Activated T-helper 1 cell treated with anti-CD3 and anti-CD28 coated beads, Interleukin-2, amount 50 U/mL, for 16 hours (primary cell): Measurements from ENCODE around the gene KRTAP24-1.

ENCODE experiments used
- DNase-seq, 2 donors: peaks; one replicate each; pipeline ENCODE4 v3.0.0-alpha.2; 2020; ENCODE audit warnings: low read depth in 1 of 2, low spot score in 1 of 2

KRTAP24-1 gene

GRCh38 chr21:30282850-30283249 is at the start of gene KRTAP24-1:
TSS of gene KRTAP24-1 (minus strand) at chr21:30282950. CDS start at chr21:30282932, 18 bp downstream.
- DNase-seq, result no peak

DNA sequence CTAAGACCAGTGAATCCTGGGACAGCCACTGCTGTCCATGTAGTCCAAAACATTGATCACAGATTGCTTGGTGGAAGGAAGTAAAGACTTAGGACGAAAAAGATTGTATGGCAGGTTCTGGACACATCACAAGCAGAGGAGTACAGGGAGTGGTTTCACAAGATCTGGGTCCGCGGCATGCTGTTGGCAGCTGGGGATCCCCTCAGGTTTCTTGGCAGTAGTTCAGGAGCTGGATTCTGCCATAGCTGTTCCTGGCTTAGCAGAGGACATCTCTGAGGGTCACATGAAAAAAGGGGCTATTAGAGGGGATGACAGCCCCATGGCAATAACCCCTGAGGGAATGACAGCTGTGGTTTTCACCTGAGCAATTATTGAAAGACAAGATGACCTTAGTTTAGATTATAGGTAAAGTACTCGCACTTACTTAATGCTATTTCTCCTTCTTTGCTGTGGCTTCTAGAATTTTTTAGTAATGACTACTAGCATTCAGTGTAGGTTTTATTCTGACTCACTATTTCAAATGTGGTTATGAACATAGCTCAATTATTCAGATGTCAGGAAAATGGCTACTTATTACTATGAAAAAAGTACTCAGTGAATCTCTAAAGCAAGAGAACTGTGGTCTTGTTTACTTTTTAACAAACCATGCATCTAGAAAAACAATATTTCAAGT is 46.6 kb upstream of the KRTAP24-1 start:
- no peak for DNase-seq

DNA sequence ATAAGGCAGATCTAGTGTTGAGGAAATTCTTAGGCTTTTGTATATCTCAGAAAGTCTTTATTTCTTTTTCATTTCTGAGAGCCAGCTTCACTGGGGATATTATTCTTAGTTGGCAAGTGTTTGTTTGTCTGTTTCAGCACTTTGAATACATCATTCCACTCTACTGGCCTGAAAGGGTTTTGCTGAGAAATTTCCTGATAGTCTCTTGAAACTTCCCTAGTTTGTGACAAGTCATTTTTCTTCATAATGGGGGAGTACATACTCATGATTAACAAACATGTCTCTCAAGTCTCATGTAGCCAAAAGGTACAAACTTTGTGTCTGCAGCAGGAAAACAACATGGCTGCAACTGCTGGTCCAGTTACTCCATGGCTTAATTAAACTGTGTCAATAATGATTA is 43.6 kb upstream of the KRTAP24-1 start:
- no peak for DNase-seq

- no peak for DNase-seq
Observed at GRCh38 chr21:30320215-30320614, 37.5 kb upstream of the KRTAP24-1 start, which contains the start of gene KRTAP26-1. TSS of gene KRTAP26-1 (minus strand) at chr21:30320315. CDS start at chr21:30320035, 280 bp downstream.

DNA sequence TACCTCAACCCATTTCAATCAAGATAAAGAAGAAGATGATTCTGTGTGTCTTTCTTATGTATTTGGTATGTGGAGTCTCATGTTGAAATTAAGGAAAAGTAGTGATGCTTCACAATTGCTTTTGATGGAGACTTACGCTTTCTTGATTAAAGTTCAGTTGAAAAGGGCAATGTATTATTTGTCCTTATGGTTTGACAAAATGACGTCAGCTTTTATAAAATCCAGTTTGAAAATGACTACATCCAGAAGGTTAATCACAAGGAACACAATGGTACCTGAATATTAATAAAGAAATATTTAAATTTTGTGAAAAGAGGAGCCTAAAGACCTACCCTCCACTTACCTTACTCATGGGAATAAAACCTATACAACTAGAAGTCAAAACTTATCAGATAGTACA is 33.0 kb upstream of the KRTAP24-1 start:
- no peak for DNase-seq

- no peak for DNase-seq
Observed at GRCh38 chr21:30306884-30307283, 24.1 kb upstream of the KRTAP24-1 start.

DNA sequence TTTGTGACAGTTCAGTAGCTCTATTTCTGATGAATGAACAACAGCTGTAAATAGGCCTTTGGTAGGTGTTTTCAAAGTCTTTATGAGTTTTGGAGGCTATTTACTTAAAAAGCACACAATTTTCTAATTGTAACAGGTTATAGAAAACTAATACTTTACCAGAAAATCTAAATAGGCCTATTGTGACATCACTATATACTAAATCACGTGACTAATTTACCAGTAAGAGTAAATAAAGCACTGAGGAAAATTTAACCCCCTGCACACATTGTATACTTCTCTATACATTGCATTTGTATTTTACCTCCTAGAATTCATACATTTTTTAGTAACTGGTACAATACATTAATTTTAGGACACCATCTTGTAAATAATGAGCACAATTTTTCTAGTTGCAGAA is 22.4 kb upstream of the KRTAP24-1 start:
- no peak for DNase-seq

GRCh38 chr21:30289215-30289614 is 6.5 kb upstream of the KRTAP24-1 start, which contains the start of gene KRTAP25-1:
TSS of gene KRTAP25-1 (minus strand) at chr21:30289514. CDS start at chr21:30289490, 24 bp downstream.
- no peak for DNase-seq

DNA sequence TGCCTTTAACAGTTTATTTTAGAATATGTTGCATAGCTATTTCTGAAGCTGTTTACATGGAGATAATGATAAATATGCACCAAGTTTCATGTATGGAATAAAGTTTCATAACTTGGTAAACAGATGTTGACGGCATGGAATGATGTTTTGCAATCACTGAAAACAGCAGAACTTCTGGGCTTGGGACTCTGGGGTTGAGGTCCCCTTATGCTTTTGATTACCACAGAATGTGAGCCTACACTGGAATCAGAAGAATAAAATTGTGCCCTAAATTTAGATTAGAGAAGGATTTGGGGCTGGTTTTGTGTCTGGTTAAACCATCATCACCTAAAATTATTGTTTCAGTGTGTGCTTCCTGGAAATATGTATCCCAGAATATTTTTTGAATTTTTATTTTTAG is 11.1 kb downstream of the KRTAP24-1 start:
- no peak for DNase-seq

- no peak for DNase-seq
Observed at GRCh38 chr21:30271156-30271555, 11.6 kb downstream of the KRTAP24-1 start.

DNA sequence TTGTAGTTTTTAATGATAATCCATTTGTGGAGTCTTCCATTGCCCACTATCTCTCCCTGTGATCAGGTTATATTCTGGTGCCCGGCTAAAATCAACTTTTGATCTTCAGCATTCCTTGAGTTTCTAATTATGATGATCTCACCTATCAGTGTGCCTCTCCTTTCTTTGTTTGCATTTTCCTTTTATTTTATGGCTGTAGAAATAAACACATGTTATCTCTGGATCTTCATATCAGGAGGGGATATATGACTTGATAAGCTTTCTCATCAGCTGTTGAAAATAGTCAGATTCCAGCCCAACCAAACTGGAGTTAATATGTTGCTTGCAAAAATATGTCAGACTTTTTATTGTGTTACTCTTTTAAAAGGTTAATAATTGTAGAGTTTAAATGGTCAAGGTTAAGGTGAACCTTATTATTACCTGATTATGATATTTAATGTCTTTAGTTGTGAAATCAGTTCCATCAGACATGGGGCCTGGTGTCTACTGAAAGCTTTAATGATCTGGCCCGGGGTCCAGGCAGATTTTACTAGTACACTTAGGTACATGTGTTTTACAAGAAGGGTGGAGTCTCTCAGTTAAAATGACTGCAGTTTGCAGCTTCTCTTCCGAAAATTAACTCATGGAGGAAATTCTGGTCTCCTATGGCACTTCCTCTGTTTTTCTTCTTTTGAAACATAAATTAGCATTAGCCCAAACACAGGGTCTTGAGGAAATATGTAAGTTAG is 12.8 kb downstream of the KRTAP24-1 start:
- DNase-seq, result no peak

DNA sequence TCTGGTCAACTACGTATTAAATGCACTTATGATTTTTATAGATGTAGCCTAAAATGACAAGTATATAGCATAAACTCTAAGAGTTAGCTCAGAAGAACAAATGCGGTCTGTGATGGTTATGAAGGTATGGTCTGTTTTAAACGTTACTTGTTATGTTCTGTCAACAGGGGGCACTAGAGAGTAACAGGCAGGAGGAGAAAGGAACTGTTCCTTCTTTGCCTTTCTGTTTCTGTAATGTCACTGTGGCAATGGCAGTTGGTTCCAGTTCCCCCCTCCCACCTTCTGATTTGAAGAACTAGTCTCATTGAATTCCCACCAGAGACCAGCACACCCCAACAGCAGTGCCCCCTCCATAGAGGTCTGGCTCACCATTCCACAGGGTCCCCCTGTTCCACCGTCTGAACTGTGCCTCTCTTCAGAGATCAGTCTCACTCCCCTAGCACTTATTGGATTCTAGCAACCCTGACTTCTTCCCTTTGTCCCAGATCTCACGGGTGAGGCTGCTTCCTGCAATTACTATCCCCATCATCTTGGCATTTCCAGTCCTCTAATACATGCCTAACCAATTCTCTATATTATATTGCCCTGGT is 14.0 kb downstream of the KRTAP24-1 start:
- DNase-seq, result no peak

DNA sequence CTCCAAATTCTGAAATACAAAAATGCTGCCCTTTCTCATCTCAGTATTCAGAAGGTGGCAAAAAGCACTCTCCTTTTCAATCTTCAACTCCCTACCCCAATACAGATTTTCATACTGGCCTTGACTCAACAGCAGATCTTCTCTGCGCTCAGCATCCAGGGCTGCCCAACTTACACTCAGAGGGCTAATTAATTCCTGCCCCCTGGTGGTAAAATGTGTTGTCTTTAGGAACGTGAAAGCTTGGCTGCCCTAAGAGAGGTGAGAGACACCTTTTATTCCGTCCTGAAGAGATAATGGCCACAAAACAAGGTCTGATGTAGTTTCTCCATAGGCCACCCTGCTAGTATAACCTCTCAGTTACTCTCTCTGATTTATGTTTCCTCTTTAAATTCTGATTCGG is 25.0 kb downstream of the KRTAP24-1 start:
- DNase-seq, result no peak

DNA sequence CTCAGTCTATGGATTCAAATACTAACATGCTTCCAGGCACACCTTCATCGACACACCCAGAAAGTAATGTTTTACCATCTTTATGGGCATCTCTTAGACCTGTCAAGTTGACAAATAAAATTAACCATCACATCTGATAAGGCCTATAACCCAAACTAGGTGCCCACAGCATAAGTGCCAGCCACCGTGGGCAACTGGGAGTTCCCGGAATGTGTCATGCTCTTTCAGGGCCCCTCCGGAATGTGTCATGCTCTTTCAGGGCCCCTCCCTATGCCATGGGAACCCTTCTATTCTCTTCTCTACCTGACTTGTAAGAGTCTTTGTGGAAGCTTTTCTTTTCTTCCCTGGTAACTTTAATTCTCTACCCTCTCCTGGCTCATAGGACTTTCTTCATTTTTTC is 26.6 kb downstream of the KRTAP24-1 start:
- DNase-seq, result no peak

GRCh38 chr21:30255679-30256078 is 27.1 kb downstream of the KRTAP24-1 start:
- no peak for DNase-seq

GRCh38 chr21:30251781-30252180 is 31.0 kb downstream of the KRTAP24-1 start:
- DNase-seq, result no peak

- no peak for DNase-seq
Observed at GRCh38 chr21:30249936-30250335, 32.8 kb downstream of the KRTAP24-1 start.

- DNase-seq, result no peak
Observed at GRCh38 chr21:30248844-30249243, 33.9 kb downstream of the KRTAP24-1 start.

DNA sequence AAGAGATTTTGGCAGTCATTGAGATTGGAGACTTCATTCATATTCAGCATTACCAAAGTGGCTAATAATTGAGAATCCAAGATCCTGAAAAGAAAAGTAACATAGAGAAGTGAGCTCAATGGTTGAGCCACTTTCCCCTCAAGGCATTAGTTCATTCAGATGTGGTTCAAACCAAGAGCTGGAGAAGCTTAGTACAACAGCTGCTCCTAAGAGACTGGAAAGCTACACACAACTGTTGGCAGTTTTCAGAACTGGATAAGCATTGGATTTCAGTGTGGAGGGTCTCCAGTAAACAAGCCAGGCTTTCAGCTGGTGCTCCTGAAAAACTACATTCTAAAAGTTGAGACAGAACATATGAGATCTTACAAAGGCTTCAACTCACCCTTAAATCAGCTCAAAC is 37.7 kb downstream of the KRTAP24-1 start:
- DNase-seq, result no peak

- no peak for DNase-seq
Observed at GRCh38 chr21:30243691-30244090, 39.1 kb downstream of the KRTAP24-1 start.

DNA sequence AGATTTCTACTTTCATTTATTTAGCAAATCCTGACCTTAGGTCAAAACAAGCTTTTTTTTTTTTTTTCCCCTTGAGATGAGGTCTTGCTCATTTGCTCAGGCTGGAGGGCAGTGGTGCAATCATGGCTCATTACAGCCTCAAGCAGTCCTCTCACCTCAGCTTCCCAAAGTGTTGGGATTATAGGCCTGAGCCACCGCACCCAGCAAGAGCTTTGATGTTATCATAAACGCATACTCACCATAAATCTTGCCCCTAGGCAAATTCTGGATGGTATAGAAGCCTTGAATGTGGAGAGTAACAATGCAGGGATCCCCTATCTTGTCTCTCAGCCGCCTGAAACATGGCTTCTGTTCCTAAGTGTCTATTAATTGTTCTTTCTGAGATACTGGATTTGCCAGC is 42.1 kb downstream of the KRTAP24-1 start:
- no peak for DNase-seq

- DNase-seq, result no peak
Observed at GRCh38 chr21:30238168-30238567, 44.6 kb downstream of the KRTAP24-1 start.
